Smooth muscle cell (in vitro differentiated cells): ENCODE measurements around the gene IPO5. TPM values are rescaled to one million over a fixed set of nuclear protein-coding genes. Genes with fewer than 3 reads are reported as not detected.
"Not testable (repeated sequence)": the region's sequence is repeated elsewhere in the genome, so short reads cannot be mapped to it uniquely, and the experiment has no call there.

Experiments
- DNase-seq: peaks from one replicate; lab custom pipeline; 2025; ENCODE audit not compliant: unreplicated experiment; lab: John Stamatoyannopoulos, UW
- H2AFZ ChIP-seq: fragments of 200-600 bp; sonication (generic); 2 replicates; pipeline ENCODE4 v1.6.0; 2016; ENCODE audit warnings: antibody characterized with exemption, low read depth, mild to moderate bottlenecking
- H3F3A ChIP-seq: fragments of 200-600 bp; sonication (generic); 2 replicates; pipeline ENCODE4 v1.6.0; 2017; ENCODE audit warnings: antibody characterized with exemption, low read depth
- H3K27ac ChIP-seq: fragments of 200-600 bp; sonication (generic); 2 replicates; pipeline ENCODE4 v1.5.1; 2016; ENCODE audit warnings: low read depth, mild to moderate bottlenecking
- H3K27me3 ChIP-seq: fragments of 200-600 bp; sonication (generic); 2 replicates; pipeline ENCODE4 v1.6.1; 2016; ENCODE audit warnings: low read depth, mild to moderate bottlenecking
- H3K36me3 ChIP-seq: fragments of 200-600 bp; sonication (generic); 2 replicates; pipeline ENCODE4 v1.5.1; 2016; ENCODE audit warnings: low read depth
- H3K4me1 ChIP-seq: fragments of 200-600 bp; sonication (generic); 2 replicates; pipeline ENCODE4 v1.5.1; 2016; ENCODE audit warnings: low read depth
- H3K4me2 ChIP-seq: fragments of 200-600 bp; sonication (generic); 2 replicates; pipeline ENCODE4 v1.6.0; 2016; ENCODE audit warnings: mild to moderate bottlenecking
- H3K4me3 ChIP-seq: fragments of 200-600 bp; sonication (generic); 2 replicates; pipeline ENCODE4 v1.5.1; 2016; ENCODE audit warnings: mild to moderate bottlenecking
- H3K79me2 ChIP-seq: fragments of 200-600 bp; sonication (generic); 2 replicates; pipeline ENCODE4 v1.6.0; 2016; ENCODE audit warnings: low read depth, mild to moderate bottlenecking
- H3K9ac ChIP-seq: fragments of 200-600 bp; sonication (generic); 2 replicates; pipeline ENCODE4 v1.6.0; 2016; ENCODE audit warnings: low read depth
- H3K9me3 ChIP-seq: fragments of 200-600 bp; sonication (generic); replicated peaks from 2 replicates; pipeline ENCODE4 v1.5.1; 2016; ENCODE audit warnings: low read depth
- H4K20me1 ChIP-seq: fragments of 200-600 bp; sonication (generic); 2 replicates; pipeline ENCODE4 v1.6.0; 2016; ENCODE audit warnings: low read depth
- WGBS: methylation state at CpG from one replicate; pipeline ENCODE4 v1.1.7; 2016; ENCODE audit warnings: low lambda C conversion rate; 5-methylcytosine and 5-hydroxymethylcytosine counted together
- polyA plus RNA-seq: library from polyadenylated mRNA; unstranded; fragments of >200 nt; fragmentation: Nextera tagmentation; extraction: Ambion mirVana; gene quantifications from 2 replicates; pipeline ENCODE4 v1.2.1, GENCODE V29; 2016
- total RNA-seq: library from RNA; depleted of rRNA; stranded (reverse); fragments of >200 nt; gene quantifications from 2 replicates; pipeline ENCODE4 v1.2.3, GENCODE V29; 2014
- TF ChIP-seq, protein P1 (sequence below): fragments of 200-600 bp; sonication (generic); IDR thresholded peaks from 2 replicates; pipeline ENCODE4 v1.5.1; 2017; ENCODE audit warnings: borderline replicate concordance, mild to moderate bottlenecking, antibody characterized with exemption; ENCODE audit not compliant: insufficient read depth, poor library complexity, severe bottlenecking

Gene IPO5
- total and polyA plus RNA-seq, 2 experiments from 2014 or later, result 42.9 to 78.6 TPM

DNA sequence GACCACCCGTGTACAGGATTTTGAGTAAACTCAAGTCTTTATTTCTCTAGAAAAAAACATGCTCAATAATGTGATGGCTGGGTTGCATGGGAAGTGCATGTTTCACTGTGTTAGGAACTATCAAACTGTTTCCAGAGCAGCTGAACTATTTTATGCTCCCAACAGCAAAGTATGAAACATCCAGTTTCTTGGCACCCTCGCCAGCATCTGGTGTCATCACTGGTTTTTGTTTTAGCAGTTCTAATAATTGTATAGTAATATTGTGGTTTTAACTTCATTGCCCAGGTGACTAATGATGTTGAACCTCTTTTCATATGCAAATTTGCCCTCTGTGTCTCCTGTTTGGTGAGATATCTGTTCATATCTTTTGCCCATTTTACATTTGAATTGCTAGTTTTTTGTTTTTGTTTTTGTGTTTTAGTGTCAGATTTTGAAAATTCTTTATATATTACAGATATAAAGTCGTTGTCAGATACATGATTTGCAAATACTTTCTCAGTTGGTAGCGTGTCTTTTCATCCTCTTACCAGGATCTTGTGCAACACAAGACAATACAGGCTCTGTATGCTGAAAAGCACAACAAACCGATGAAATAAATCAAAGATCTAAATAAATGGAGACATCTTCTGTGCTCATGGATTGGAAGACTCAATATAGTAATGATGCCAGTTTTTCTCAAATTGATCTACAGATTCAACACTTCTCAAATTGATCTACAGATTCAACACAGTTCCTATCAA, 87.8 kb downstream of the IPO5 start:
- no peaks in the 10 kb centered on the region for H3K27me3 ChIP-seq
- no peaks in the 10 kb centered on the region for H3K36me3 ChIP-seq
- H4K20me1 ChIP-seq, result no peaks in the 10 kb centered on the region
- WGBS, result 87% methylated on average over 5 of the region's 5 CpGs
- no peaks in the 10 kb centered on the region for H3K79me2 ChIP-seq
- H3K4me2 ChIP-seq, result no peak overlapping the region
- no peak overlapping the region for H2AFZ ChIP-seq
- no peak overlapping the region for H3K9ac ChIP-seq
- H3K4me3 ChIP-seq, result no peak overlapping the region
- no peak for DNase-seq
- no peaks in the 10 kb centered on the region for H3K4me1 ChIP-seq
- TF ChIP-seq, protein P1, sequence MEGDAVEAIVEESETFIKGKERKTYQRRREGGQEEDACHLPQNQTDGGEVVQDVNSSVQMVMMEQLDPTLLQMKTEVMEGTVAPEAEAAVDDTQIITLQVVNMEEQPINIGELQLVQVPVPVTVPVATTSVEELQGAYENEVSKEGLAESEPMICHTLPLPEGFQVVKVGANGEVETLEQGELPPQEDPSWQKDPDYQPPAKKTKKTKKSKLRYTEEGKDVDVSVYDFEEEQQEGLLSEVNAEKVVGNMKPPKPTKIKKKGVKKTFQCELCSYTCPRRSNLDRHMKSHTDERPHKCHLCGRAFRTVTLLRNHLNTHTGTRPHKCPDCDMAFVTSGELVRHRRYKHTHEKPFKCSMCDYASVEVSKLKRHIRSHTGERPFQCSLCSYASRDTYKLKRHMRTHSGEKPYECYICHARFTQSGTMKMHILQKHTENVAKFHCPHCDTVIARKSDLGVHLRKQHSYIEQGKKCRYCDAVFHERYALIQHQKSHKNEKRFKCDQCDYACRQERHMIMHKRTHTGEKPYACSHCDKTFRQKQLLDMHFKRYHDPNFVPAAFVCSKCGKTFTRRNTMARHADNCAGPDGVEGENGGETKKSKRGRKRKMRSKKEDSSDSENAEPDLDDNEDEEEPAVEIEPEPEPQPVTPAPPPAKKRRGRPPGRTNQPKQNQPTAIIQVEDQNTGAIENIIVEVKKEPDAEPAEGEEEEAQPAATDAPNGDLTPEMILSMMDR, result no peak
- no peak overlapping the region for H3K27ac ChIP-seq
- H3K9me3 ChIP-seq, result no peaks in the 10 kb centered on the region
- no peaks in the 10 kb centered on the region for H3F3A ChIP-seq

DNA sequence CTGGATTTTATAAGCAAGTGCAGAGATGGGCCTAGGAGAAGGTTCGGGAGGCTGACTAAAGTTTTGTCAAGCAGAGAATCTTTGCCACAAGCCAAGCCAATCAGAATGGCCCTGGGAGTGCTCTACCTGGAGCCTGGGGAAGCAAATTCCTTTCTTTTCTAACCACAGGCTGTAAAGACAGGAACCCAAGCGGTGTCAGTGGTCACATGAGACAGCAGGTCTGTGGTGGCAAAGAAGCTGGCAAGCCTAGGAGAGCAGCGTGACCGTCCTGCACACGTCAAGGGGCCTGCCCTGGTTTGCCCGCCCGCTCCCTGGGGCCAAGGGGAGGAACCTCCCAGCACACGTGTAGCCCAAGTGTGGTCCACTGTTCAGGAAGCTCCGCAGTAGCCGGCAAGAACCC, 90.8 kb downstream of the IPO5 start:
- DNase-seq, result no peak
- 85% methylated on average over 10 of the region's 10 CpGs for whole genome bisulfite sequencing
- no peaks in the 10 kb centered on the region for H3K36me3 ChIP-seq
- H3K4me2 ChIP-seq, result no peak overlapping the region
- H2AFZ ChIP-seq, result no peak overlapping the region
- H3K9ac ChIP-seq, result no peak overlapping the region
- no peaks in the 10 kb centered on the region for H3K4me1 ChIP-seq
- H3F3A ChIP-seq, result no peaks in the 10 kb centered on the region
- no peak overlapping the region for H3K4me3 ChIP-seq
- no peaks in the 10 kb centered on the region for H3K79me2 ChIP-seq
- H3K27me3 ChIP-seq, result no peaks in the 10 kb centered on the region
- H3K9me3 ChIP-seq, result no peaks in the 10 kb centered on the region
- TF ChIP-seq, protein P1, result no peak
- no peaks in the 10 kb centered on the region for H4K20me1 ChIP-seq
- no peak overlapping the region for H3K27ac ChIP-seq

DNA sequence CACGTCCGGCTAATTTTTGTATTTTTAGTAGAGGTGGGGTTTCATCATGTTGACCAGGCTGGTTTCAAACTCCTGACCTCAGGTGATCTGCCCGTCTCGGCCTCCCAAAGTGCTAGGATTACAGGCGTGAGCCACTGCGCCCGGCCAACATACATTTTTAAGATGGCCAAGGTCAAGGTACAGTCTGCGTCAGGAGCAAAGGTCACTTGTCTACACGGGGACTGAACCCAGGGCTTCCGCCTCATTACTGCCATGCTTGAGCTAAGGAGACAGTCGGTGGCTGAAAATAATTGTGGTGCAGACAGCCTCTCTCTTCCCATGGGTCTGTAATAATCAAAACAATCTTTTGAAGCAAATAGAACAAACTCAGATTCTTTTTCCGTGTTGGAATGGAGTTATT, 94.3 kb downstream of the IPO5 start:
- H3K9me3 ChIP-seq, H3K4me2 ChIP-seq, H3F3A ChIP-seq, H3K27me3 ChIP-seq, DNase-seq, H3K36me3 ChIP-seq, H3K27ac ChIP-seq, H4K20me1 ChIP-seq, H3K4me3 ChIP-seq, H3K4me1 ChIP-seq, H3K9ac ChIP-seq, H2AFZ ChIP-seq, H3K79me2 ChIP-seq: not testable (repeated sequence)
- 94% methylated on average over 12 of the region's 12 CpGs for WGBS

DNA sequence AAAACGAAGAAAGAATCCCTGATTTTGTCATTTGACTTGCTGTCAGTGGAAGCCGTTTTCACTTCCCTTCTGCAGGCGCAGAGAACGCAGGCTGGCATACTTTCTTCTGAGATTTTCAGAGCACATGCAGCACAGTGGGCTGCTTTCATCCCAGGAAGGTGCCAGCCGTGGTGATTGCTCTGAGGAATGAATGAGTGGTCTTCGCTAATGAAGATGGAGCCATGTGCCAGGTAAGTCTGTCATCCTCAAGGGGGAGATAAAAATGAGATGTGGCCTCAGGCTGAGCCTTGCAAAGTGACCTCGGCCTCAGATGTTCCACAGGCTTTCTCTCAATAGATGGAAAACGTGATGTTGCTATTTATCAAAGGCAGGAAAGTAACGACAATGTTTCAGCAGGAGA, 94.8 kb downstream of the IPO5 start:
- WGBS, result 78% methylated on average over 9 of the region's 9 CpGs

More for the DNA sequence above, 94.8 kb downstream of the IPO5 start:
- Histone ChIP-seq H2AFZ (no peak overlapping the region), H3K79me2 (no peaks in the 10 kb centered on the region), H3K4me1 (no peaks in the 10 kb centered on the region), H3K27ac (no peak overlapping the region), H4K20me1 (no peaks in the 10 kb centered on the region), H3K36me3 (no peaks in the 10 kb centered on the region), H3K27me3 (no peaks in the 10 kb centered on the region), H3K9ac (no peak overlapping the region), H3K9me3 (no peaks in the 10 kb centered on the region), H3F3A (no peaks in the 10 kb centered on the region), H3K4me2 (no peak overlapping the region), H3K4me3 (no peak overlapping the region)
- TF ChIP-seq, protein P1, result no peak
- no peak for DNase-seq
